ENCODE results near the gene PRR35.

- no peak for TF ChIP-seq CTCF (conservative IDR thresholded peaks at IDR 0.05; ENCODE audit: low read depth, low read length)
- no peak for TF ChIP-seq EZH2 (IDR thresholded peaks at IDR 0.05; ENCODE audit: low read length, unreplicated experiment)
- no peak for TF ChIP-seq EZH2phosphoT487 (IDR thresholded peaks at IDR 0.05; ENCODE audit: borderline replicate concordance, low read length)
Measured at GRCh38 chr16:553601-554296, 6.4 kb upstream of the PRR35 start.
